ENCODE measurements around the gene MAPKBP1.
"Not testable (repeated sequence)": the region's sequence is repeated elsewhere in the genome, so short reads cannot be mapped to it uniquely, and the experiment has no call there.

Gene MAPKBP1, protein sequence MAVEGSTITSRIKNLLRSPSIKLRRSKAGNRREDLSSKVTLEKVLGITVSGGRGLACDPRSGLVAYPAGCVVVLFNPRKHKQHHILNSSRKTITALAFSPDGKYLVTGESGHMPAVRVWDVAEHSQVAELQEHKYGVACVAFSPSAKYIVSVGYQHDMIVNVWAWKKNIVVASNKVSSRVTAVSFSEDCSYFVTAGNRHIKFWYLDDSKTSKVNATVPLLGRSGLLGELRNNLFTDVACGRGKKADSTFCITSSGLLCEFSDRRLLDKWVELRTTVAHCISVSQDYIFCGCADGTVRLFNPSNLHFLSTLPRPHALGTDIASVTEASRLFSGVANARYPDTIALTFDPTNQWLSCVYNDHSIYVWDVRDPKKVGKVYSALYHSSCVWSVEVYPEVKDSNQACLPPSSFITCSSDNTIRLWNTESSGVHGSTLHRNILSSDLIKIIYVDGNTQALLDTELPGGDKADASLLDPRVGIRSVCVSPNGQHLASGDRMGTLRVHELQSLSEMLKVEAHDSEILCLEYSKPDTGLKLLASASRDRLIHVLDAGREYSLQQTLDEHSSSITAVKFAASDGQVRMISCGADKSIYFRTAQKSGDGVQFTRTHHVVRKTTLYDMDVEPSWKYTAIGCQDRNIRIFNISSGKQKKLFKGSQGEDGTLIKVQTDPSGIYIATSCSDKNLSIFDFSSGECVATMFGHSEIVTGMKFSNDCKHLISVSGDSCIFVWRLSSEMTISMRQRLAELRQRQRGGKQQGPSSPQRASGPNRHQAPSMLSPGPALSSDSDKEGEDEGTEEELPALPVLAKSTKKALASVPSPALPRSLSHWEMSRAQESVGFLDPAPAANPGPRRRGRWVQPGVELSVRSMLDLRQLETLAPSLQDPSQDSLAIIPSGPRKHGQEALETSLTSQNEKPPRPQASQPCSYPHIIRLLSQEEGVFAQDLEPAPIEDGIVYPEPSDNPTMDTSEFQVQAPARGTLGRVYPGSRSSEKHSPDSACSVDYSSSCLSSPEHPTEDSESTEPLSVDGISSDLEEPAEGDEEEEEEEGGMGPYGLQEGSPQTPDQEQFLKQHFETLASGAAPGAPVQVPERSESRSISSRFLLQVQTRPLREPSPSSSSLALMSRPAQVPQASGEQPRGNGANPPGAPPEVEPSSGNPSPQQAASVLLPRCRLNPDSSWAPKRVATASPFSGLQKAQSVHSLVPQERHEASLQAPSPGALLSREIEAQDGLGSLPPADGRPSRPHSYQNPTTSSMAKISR (N-terminal part only)

DNA sequence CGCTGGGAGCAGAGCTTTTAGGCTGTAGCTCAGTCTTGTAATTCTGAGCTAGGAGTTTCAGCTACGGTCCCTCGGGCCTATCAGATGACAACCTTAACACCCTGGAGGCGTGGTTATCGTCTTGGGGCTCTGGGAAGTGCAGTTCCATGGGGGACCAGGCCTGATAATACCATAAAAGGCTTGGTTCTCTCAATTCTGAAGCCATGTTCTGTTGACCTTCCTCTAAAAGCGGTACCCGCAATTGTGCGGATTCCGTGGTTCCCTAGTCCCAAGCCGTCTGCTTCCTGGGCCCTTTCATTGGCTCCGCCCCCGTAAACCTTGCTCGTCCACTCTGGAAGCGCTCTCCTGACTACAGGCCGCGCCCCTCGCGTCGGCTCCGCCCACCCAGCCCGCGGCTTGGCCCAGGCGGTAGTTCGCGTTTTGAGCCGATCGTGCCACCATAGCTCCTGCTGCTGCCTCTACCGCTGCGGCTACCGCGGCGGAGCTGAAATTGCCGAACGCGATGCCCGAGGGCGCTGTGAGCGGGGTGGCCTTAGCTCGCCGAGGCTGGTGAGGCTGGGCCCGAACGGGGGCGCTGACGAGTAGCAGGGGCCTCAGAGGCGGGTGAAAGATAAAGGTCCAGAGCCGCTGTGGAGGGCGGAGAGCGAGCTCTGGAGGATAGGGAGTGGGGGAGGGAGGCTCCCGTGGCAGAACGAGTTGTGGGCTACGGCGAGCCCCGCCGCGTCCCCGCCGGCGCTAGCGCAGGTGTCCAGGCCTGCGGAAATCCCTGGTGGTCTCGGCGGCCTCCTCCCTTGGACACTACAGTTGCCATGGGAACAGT, at the start of gene MAPKBP1:
Gene MAPKBP1, plus strand, starts transcription at position 423 of the 820 bp plus-strand sequence. CDS start 792 bp downstream, outside the sequence.
- DNase-seq: peak; percentile 70

DNA sequence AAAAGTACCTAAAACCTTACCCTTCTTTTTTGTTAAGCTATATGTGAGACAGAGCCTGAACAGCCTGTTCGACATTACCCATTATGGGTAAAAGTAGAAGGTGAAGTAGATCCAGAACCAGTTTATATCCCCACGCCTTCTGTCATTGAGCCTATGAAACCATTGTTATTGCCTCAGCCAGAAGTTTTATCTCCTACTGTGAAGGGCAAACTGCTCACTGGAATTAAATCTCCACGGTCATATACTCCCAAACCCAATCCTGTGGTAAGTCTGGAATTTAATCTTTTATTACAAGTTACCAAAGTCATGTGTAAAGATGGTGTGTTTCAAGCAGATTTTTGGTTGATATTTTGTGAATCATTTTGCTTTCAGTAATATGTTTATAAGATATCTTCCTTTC, 47.1 kb upstream of the MAPKBP1 start:
- no peak for DNase-seq

DNA sequence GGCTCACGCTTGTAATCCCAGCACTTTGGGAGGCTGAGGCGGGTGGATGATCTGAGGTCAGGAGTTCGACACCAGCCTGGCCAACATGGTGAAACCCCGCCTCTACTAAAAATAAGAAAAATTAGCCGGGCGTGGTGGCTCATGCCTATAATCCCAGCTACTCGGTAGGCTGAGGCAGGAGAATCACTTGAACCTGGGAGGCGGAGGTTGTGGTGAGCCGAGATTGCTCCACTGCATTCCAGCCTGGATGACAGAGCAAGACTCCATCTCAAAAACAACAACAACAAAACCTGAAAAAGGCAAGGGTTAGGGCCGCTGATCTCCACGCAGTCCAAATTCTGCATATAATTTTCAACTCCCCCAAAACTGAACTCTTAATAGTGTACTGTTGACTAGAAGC, 46.2 kb upstream of the MAPKBP1 start:
- not testable (repeated sequence) for DNase-seq

DNA sequence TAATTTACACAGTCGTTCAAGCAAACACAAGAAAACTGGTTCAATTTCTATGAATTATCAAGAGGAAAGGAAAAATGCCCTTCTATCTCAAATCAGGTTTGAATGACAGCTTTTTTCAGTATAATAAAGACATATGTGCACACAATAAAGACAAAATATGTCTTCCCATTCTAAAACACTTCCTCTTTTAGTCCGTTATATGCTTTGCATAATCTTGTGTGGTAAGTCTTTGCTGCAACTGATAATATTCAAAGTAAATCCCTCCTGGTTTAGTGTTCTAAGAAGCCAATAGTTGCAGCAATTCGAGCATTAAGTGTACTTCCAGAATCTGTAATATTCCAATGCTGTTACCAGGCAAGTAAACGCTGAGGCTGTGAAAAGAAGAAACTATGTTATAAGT, 43.7 kb upstream of the MAPKBP1 start:
- no peak for DNase-seq

DNA sequence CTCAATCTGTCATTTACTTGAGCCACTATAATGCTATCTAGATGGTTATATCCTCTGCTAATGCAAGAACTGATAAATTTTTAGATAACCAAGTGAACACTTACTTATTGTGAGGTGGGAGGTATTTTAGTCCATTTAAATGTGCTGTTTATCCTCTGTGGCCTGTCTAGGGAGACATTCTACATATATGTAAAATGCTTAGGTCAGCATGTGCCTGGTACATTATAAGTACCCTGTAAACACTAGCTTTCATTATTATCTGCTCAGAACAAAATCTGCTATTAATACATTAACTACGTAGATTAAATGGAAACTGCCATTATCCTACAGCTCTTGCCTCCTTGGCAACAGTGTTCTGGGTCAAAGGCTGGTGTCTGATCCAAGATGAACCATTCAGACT, 41.8 kb upstream of the MAPKBP1 start:
- DNase-seq: no peak

DNA sequence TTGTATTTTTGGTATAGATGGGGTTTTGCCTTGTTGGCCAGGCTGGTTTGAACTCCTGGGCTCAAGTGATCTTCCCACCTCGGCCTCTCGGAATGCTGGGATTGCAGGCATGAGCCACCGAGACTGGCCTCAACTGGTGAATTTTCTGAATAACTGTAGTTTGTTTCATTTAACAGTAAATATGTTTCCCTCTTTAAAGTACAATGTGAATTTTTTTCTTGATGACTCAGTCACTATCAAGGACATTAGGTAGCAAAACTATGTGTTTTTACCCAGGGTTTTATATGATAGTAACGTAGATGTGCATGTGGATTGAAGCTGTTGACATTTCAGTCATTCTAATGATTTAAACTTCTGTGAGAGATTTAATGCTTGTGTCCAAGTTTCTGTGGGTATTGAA, 40.2 kb upstream of the MAPKBP1 start:
- DNase-seq: no peak

DNA sequence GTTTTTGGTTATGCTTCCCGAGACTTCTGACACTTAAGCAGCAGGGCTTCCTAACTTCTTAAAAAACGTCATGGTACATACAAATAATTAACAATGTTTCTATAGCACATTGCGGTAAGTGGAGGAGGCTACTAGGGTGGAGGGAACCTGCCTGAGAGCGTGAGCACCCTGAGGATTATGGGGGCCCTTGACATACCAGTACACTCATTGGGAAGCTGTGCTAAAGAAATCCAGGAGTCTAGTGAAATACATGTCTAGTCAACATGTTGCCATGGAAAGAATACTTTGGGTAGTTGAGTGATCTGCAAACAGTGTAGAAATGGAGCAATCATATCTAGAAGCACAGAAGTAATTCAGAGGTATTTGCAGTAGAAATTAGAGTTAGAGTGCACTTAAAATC, 39.2 kb upstream of the MAPKBP1 start:
- DNase-seq: no peak

DNA sequence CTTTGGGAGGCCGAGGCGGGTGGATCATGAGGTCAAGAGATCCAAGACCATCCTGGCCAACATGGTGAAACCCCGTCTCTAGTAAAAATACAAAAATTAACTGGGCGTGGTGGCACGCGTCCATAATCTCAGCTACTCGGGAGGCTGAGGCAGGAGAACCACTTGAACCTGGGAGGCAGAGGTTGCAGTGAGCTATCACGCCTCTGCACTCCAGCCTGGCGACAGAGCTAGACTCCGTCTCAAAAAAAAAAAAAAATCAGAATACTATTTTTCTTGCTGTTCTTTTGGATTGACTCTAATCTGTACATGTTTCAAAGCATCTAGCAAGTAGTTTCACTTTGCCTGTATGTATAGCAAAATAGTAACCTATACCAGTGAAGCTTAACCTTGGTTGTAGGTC, 38.8 kb upstream of the MAPKBP1 start:
- not testable (repeated sequence) for DNase-seq

DNA sequence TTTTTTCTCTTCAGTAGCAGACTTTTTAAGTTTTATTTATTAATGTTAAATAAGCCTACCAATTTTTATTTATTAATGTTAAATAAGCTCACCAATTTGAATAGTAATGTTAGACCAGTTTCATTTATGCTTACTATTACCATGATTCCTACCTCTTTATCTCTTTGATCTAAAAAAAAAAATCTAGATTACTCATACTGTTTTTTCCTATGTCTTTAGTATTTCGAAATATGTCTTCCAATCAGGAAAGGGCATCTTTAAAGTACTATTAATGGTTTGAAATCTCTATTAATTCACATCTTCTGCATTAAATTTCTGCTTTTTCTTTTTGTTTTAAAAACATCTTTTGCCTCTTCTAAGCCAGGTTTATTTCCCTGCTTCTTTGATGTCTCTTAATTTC, 27.5 kb upstream of the MAPKBP1 start:
- DNase-seq: no peak

DNA sequence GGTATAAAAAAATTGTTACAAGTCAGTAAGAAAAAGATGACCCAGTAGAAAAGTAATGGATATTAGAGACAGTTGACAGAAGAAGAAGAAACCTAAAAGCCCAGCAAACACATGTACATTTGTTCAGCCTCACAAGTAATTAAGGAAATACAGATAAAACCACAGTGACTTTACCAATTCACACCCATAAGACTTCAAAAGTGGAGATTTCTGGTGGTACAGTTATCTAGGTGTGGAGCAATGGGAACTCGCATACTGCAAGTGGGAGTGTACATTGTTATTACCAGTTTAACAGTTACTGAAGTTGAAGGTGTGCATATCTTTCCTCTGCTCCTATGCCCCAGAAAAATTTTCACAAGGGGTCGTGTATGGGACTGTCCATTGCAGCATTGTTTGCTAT, 18.1 kb upstream of the MAPKBP1 start:
- no peak for DNase-seq

DNA sequence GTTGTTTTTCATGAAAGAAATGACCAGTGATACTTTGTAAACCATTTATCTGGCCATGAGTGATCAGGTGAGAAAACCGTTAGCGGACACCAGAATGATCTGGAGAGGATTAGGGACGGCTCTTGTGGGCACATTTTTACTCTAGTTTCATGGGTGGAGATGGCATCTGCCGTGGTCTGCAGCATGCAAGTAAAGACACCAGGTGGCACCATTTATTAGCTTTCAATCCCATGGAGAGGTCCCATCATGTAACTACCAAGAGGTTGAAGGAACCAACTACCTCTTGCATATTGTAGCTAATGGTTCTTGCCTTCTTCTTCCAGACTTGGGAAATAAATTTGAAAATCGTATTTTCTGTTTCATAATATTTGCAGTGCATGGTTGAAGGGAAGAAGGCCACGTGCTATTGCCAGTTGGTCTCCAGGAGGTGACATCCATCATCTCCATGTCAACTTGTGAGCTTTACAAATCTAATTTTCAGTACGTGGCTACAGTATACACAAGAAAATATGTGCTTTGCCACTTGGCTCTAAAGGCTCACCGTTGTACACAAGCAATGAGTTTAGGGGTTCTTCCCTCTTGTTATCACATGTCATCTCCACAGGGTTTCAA, 1.5 kb upstream of the MAPKBP1 start:
- DNase-seq: no peak

DNA sequence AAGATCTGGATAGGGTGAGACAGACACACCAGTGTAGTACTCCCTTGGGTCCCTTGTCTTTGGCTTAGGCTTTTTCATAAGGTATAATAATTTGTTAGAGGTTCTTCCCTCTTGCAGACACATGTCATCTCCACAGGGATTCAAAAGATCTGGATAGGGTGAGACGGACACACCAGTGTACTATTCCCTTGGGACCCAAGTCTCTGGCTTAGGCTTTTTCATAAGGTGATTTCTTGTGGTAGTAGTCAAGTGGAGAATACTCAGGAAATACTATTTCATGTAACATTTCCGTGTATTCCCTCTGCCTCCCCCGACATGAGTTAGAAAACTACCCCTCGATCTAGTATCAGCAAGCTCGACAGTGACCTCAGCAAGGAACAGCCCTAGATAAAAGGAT, 954 bp upstream of the MAPKBP1 start:
- no peak for DNase-seq

DNA sequence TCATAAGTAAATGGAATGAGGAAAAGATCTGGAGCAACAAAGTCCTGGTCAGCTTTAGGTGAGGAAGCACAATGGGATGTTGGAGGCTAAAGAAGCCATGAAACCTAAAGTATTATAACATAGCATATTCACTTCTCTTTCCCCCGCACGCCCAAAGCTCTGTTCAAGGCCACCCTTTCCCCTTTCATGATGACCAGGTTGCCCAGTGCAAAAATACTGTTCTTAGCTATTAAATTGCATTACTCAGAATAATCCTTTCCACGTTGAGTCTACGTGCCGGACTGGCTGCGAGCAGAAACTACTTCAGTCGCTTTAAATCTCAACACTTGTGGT, 589 bp upstream of the MAPKBP1 start:
- DNase-seq: no peak

DNA sequence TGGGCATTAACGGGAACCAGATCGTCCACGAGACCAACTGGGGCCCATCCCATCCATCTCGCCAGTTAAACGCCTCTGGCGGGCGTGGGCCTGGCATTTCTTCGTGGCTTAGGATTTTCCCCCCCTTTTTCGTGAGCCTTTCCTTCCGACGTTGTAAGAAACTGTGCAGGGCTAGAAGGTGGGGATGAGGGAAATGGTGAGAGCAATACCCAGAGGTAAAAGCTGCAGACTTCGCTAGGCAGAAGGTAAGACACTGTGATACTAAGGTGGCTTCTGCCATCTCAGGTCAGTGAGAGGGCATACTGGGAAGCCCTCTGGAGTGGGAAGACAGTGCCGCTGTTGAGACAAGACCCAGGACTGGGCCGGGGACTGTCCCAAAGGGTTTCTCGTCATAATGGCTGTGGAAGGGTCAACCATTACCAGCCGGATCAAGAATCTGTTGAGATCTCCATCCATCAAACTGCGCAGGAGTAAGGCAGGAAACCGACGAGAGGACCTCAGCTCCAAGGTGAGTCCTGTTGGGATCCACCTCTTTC, 666 bp downstream of the MAPKBP1 start:
- DNase-seq: no peak

DNA sequence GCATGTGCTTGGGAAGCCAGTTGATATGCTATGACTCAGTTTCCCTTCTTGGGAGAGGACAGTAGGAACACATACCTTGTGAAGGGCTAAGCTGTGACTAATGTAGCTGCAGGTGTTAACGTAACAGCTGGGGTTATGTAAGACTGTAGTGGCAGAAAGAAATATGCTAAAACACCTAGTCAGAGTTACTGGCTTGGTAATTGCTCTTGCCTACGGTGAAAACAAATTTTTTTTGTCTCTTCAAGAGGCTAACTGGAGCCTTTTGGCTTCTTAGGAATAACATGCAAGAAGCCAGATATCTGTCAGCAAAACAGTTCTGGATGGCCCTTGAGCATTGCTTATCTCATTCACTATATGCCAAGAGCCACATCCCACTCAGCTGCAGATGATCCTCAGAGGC, 1.4 kb downstream of the MAPKBP1 start:
- no peak for DNase-seq

DNA sequence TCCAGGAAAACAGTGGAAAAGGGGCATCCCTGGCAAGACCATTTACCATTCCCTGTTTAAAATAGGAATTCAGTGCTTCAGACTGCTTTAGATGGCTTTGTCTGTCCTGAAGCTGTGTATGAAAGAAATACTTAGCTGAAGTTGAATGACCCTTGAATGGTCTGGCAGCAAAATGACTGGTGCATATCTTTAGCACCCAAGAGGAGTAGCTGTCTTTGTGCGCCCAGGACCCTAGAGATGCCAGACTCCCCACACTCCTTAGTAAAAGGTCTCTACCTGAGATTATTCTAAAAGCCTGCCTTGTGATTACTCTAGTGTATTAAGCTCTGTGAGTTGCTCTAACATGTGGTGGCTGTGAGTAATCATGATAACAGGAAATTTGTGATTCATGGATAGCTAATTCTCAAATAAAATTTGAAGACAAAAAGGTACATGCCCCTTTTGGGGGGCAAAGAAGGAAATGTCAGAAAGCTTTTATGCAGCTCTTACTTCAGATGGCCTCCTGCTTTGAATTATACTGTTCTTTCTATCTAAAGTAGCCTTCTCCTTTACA, 3.2 kb downstream of the MAPKBP1 start:
- DNase-seq: no peak

DNA sequence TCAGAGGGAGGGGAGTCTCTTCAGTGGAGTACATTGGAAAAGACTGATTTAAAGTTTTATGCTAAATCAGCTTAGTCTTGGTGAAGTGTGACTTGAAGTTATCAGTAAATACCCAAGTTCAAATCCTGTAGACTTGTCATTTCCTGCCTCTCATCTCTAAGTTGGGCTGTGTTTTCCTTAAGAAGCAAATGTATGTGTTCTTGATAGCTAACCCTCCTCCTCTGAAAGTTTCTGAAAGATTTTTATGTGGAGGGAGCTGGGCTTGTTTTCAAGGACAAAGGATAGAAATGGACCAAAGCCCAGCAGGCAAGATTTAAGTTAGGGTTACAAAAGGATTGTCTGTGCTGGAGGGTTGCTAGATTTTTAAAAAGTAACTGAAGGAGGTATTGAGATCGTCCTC, 4.2 kb downstream of the MAPKBP1 start:
- no peak for DNase-seq

DNA sequence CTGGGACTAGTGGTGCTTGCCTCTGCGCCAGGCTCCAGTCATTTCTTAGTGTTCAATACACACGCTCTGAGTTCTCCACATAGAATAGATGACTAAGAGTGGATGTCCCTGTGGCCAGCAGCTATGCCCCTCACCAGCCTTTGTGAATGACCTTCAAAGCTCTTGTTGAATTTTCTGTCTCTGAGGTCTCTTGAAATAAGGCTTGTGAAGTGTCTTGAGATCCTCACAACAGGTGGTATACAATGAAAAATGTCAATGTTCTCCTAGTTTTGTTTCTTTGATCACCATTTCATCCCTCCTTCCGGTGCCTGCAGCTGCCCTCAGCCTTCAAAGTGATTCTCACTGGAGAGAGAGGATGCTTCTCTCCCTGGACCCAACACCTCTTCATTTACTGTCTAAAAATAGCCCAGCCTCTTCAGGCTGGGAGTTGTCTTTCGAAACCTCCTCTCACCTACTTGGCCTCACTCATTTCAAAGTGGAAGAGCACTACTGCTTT, 5.4 kb downstream of the MAPKBP1 start:
- no peak for DNase-seq

DNA sequence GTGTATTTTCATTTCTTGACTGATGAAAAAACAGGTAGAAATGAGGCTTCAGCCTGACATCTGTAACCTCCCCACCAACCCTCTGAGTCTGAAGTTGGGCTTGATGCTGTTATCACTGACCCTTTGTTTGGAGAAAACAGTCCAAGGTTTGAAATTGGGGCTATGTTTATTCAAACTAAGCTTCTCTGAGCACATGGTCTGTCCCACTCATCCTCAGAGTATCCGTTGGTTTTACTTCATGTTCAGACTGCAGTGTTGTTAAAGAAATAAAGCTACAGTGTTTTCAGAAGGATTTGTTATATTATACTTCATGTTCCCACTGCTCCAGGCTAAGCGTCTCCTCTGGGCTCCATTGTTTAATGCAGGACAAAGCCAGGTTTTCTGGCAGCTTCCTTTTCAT, 6.0 kb downstream of the MAPKBP1 start:
- no peak for DNase-seq

DNA sequence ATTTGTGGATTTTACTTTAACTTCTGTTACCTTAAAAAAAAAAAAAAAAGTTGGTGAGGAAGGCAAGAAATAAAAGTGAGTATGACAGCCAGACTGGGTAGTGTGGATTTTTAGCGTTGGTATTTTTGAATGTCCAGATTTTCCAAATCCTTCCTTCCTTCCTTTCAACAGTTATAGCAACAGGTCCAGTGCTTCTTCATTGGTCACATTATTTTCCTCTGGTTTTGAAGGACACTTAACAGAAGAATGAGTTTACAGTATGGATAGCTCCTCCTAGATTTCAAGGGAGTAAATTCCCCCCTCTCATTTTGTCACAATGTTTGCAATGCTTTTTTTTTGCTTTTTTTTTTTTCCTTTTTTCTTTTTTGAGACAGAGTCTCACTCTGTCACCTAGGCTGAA, 6.4 kb downstream of the MAPKBP1 start:
- no peak for DNase-seq
